Hindlimb muscle (tissue), 1 donor: ENCODE measurements around the gene RGPD3. TPM values are rescaled to one million over a fixed set of nuclear protein-coding genes. Genes with fewer than 3 reads are reported as not detected.

Source experiments
- polyA plus RNA-seq: library from polyadenylated mRNA; unstranded; fragments of 120-200 nt; gene quantifications from one replicate; pipeline ENCODE4 v1.2.1, GENCODE V29; 2013; ENCODE audit not compliant: insufficient read length

RGPD3 gene
- polyA plus RNA-seq, 1 donor = 0.22 TPM

Other genes starting within 250 kb of the RGPD3 start
- not detected for gene CD8B2, start 19.0 kb upstream of the RGPD3 start, polyA plus RNA-seq